ENCODE data around the gene AQP12B. TPM values are rescaled to one million over a fixed set of nuclear protein-coding genes. Genes with fewer than 3 reads are reported as not detected.

The AQP12B gene
- total RNA-seq, 1 donor from 2014 or later: not detected

GRCh38 chr2:240719676-240720545 is 37.2 kb upstream of the AQP12B start:
- Mint-ChIP-seq H3K36me3 (no peaks in the 10 kb centered on the region), H3K9me3 (no peaks in the 10 kb centered on the region), H3K27me3 (ENCODE audit: low read depth) (no peaks in the 10 kb centered on the region), H3K4me3 (no peak overlapping the region), H3K4me1 (no peaks in the 10 kb centered on the region), H3K27ac (no peak overlapping the region)
- no peak for DNase-seq (ENCODE audit: low spot score in 2 of 2, unreplicated experiment in 2 of 2)
- TF ChIP-seq CTCF (IDR thresholded peaks at IDR 0.05; ENCODE audit: unreplicated experiment): no peak

- DNase-seq (ENCODE audit: low spot score in 2 of 2, unreplicated experiment in 2 of 2): no peak
- no peak overlapping the region for H3K4me3 Mint-ChIP-seq
- no peaks in the 10 kb centered on the region for H3K36me3 Mint-ChIP-seq
- H3K27me3 Mint-ChIP-seq (ENCODE audit: low read depth): no peaks in the 10 kb centered on the region
- H3K9me3 Mint-ChIP-seq: no peaks in the 10 kb centered on the region
- TF ChIP-seq CTCF (IDR thresholded peaks at IDR 0.05; ENCODE audit: unreplicated experiment): no peak
- H3K27ac Mint-ChIP-seq: no peak overlapping the region
- H3K4me1 Mint-ChIP-seq: no peaks in the 10 kb centered on the region
These were observed 36.3 kb upstream of the AQP12B start for GRCh38 chr2:240718896-240719490.

GRCh38 chr2:240717681-240718581 is 35.2 kb upstream of the AQP12B start:
- Mint-ChIP-seq H3K4me1 (no peaks in the 10 kb centered on the region), H3K27me3 (ENCODE audit: low read depth) (no peaks in the 10 kb centered on the region), H3K27ac (no peak overlapping the region), H3K9me3 (no peaks in the 10 kb centered on the region), H3K4me3 (no peak overlapping the region), H3K36me3 (no peaks in the 10 kb centered on the region)
- no peak for DNase-seq (ENCODE audit: low spot score in 2 of 2, unreplicated experiment in 2 of 2)
- TF ChIP-seq CTCF (IDR thresholded peaks at IDR 0.05; ENCODE audit: unreplicated experiment): no peak

- H3K36me3 Mint-ChIP-seq: no peaks in the 10 kb centered on the region
- no peaks in the 10 kb centered on the region for H3K27me3 Mint-ChIP-seq (ENCODE audit: low read depth)
- no peak overlapping the region for H3K27ac Mint-ChIP-seq
- no peaks in the 10 kb centered on the region for H3K9me3 Mint-ChIP-seq
- no peak for TF ChIP-seq CTCF (IDR thresholded peaks at IDR 0.05; ENCODE audit: unreplicated experiment)
- no peaks in the 10 kb centered on the region for H3K4me1 Mint-ChIP-seq
- no peak for DNase-seq (ENCODE audit: low spot score in 2 of 2, unreplicated experiment in 2 of 2)
- H3K4me3 Mint-ChIP-seq: no peak overlapping the region
These were observed 34.5 kb upstream of the AQP12B start for GRCh38 chr2:240717181-240717641.

- H3K4me1 Mint-ChIP-seq: no peaks in the 10 kb centered on the region
- H3K9me3 Mint-ChIP-seq: no peaks in the 10 kb centered on the region
- H3K36me3 Mint-ChIP-seq: no peaks in the 10 kb centered on the region
- H3K27me3 Mint-ChIP-seq (ENCODE audit: low read depth): no peaks in the 10 kb centered on the region
- H3K27ac Mint-ChIP-seq: no peak overlapping the region
- no peak for TF ChIP-seq CTCF (IDR thresholded peaks at IDR 0.05; ENCODE audit: unreplicated experiment)
- no peak for DNase-seq (ENCODE audit: low spot score in 2 of 2, unreplicated experiment in 2 of 2)
- H3K4me3 Mint-ChIP-seq: no peak overlapping the region
These were observed 33.6 kb upstream of the AQP12B start for GRCh38 chr2:240716130-240716798.

Data from mesothelial cell of epicardium (in vitro differentiated cells).